HG03575 (cell line): ENCODE data around the gene ARMS2.

Experiments
- ATAC-seq: cut with Tn5 transposase; IDR thresholded peaks from one replicate; pipeline ENCODE4 v1.9.1; 2021; ENCODE audit not compliant: unreplicated experiment, insufficient number of reproducible peaks, low FRiP score; ENCODE audit errors: extremely low read depth

The ARMS2 gene

GRCh38 chr10:122454603-122455080, at the start of gene ARMS2:
ARMS2 (plus strand) TSS chr10:122454653; CDS start chr10:122454728, 75 bp downstream.
- ATAC-seq = no peak

GRCh38 chr10:122407375-122408125, 46.9 kb upstream of the ARMS2 start:
- no peak for ATAC-seq

- ATAC-seq = no peak
Measured at GRCh38 chr10:122413327-122413726, 41.1 kb upstream of the ARMS2 start.

- no peak for ATAC-seq
Measured at GRCh38 chr10:122417667-122418066, 36.8 kb upstream of the ARMS2 start.

- no peak for ATAC-seq
Measured at GRCh38 chr10:122419016-122419415, 35.4 kb upstream of the ARMS2 start.

GRCh38 chr10:122419876-122420623, 34.4 kb upstream of the ARMS2 start:
- ATAC-seq = no peak

- ATAC-seq = no peak
Measured at GRCh38 chr10:122420624-122421007, 33.8 kb upstream of the ARMS2 start.

- no peak for ATAC-seq
Measured at GRCh38 chr10:122421054-122421625, 33.3 kb upstream of the ARMS2 start.

GRCh38 chr10:122421742-122422141, 32.7 kb upstream of the ARMS2 start:
- no peak for ATAC-seq

- ATAC-seq = no peak
Measured at GRCh38 chr10:122422266-122422989, 32.0 kb upstream of the ARMS2 start.

- ATAC-seq = no peak
Measured at GRCh38 chr10:122424059-122424458, 30.4 kb upstream of the ARMS2 start.

- no peak for ATAC-seq
Measured at GRCh38 chr10:122426829-122427228, 27.6 kb upstream of the ARMS2 start.

- no peak for ATAC-seq
Measured at GRCh38 chr10:122427280-122427679, 27.2 kb upstream of the ARMS2 start.

GRCh38 chr10:122435212-122435827, 19.1 kb upstream of the ARMS2 start:
- no peak for ATAC-seq

GRCh38 chr10:122441961-122442360, 12.5 kb upstream of the ARMS2 start:
- ATAC-seq = no peak

- ATAC-seq = no peak
Measured at GRCh38 chr10:122445469-122445868, 9.0 kb upstream of the ARMS2 start.

GRCh38 chr10:122445904-122446303, 8.5 kb upstream of the ARMS2 start:
- ATAC-seq = no peak

- no peak for ATAC-seq
Measured at GRCh38 chr10:122446668-122447423, 7.6 kb upstream of the ARMS2 start.
